Activated CD8-positive, alpha-beta memory T cell treated with anti-CD3 and anti-CD28 coated beads for 48 hours (primary cell): Measurements from ENCODE around the gene CPT1C.

Experiments used
- DNase-seq, 3 experiments: peaks; one replicate each; pipeline ENCODE4 v3.0.0-alpha.2; 2020; ENCODE audit warnings: low read depth in 2 of 3, low spot score in 2 of 3

The CPT1C gene

DNA sequence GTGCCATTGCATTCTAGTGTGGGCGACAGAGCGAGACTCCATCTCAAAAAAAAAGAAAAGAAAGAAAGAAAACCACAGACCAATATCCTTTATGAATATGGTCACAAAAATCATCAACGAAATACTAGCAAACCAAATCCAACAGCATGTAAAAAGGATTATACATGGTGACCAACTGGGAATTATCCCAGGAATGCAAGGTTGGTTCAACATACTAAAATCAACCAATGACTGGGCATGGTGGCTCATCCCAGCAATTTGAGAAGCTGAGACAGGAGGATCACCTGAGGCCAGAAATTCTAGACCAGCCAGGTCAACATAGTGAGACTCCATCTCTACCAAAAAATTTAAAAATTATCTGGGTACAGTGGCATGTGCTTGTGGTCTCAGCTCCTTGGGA, 65.0 kb downstream of the CPT1C start:
- DNase-seq, result no peak

DNA sequence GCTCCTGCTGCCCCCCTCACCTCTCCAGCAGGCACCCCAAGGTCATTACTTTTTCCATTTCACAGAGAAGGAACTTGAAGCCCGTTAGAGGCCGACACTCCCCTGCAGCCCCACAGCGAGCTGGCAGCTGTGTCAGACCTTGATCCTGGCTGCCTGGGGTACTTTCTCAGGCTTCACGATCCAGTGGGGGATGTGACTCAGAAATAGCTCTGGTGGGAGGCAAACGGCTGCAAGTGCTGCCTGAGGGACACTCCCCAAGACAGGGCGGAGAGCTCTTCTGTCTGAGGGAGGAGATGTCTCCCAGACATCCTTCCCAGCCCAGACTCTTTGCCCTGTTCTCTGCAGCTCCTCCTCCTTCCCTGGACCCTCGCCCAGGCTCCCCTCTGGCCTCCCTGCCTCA, 67.4 kb downstream of the CPT1C start:
- DNase-seq, result no peak

DNA sequence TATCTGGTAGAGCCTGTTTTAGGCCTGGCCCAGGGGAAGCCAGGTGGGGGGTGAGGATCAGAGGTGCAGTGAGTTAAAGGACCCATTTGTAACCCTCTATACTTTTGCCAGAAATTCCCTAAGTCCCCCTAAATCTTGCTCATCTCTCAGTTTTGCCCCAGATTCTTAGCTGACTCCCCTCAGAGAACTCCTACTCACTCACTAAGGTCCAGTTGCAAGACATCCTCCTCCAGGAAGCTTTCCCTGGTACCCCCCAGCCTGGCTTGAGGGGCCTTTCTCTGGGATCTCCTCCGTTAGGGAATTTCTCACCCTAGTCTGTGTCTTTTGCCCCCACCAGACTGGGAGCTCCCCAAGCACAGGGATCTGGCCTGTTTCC, 70.3 kb downstream of the CPT1C start:
- DNase-seq, result no peak

DNA sequence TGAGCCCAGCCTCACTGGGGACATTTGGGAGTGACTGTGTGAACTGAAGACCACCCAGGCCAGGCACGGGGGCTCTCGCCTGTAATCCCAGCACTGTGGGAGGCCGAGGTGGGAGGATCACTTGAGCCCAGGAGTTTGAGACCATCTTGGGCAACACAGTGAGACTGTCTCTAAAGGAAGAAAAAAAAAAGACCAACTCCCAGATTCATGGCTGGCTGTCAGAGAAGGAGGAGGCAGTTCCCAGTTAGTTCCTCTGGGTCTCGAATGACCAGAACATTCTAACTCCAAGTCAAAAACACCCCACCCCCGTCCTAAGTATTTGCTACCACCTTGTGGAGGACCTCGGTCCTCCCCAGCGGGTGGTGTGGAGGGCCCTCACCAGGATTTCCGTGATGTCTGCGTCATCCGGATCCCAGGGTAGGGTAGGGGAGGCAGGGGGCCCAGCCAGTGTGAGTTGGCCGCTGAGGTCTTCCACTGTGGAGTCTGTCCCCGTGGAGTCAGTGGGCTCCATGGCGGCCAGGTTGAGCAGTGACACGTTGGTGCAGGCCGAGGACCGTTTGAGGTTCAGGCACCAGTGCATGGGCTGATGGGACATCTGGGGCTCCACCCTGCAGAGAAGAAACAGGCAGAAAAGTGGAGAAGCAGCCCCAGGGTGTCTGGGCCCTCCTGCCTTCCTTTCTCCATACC, 70.9 kb downstream of the CPT1C start:
- no peak for DNase-seq

DNA sequence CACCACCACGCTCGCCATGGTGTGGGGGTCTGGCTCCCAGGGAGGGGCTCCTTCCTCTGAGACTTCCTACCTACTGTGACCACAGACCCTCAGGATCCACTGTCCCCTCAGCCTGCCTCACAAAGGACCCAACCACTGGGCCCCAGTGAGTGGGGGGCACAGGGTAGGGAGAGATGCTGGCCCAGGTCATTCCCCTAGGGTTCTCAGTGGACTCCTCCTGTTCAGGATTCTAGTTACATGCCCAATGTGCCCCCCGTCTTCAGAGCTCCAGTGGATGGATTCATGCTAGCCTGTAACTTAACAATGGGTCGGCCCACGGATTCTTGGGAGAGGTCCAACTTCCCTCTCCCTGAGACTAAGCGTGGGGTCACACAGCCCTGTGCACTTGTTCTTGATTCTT, 72.3 kb downstream of the CPT1C start, which contains the start of gene TSKS:
TSKS (minus strand) TSS at position 77 of the 400 bp plus-strand sequence; CDS start at position 18, 59 bp downstream.
- no peak for DNase-seq
